KOPT-K1 (cell line): ENCODE measurements around the gene ARMC12.
"Not testable (repeated sequence)": the region's sequence is repeated elsewhere in the genome, so short reads cannot be mapped to it uniquely, and the experiment has no call there.

Experiments
- H3K27ac ChIP-seq: fragments of 200-600 bp; sonication (generic); 2 replicates; pipeline ENCODE4 v1.5.1; 2016; ENCODE audit warnings: antibody characterized with exemption, mild to moderate bottlenecking, low read depth, low read length; ENCODE audit not compliant: poor library complexity, severe bottlenecking
- H3K36me3 ChIP-seq: fragments of 200-600 bp; sonication (generic); 2 replicates; pipeline ENCODE4 v1.5.1; 2017; ENCODE audit warnings: antibody characterized with exemption, mild to moderate bottlenecking, low read length, moderate library complexity; ENCODE audit not compliant: insufficient read depth
- H3K9me3 ChIP-seq: fragments of 200-600 bp; sonication (generic); 2 replicates; pipeline ENCODE4 v1.5.1; 2017; ENCODE audit warnings: antibody characterized with exemption, low read length, mild to moderate bottlenecking; ENCODE audit not compliant: insufficient read depth, poor library complexity, severe bottlenecking

Gene ARMC12

GRCh38 chr6:35725081-35725708, 11.6 kb upstream of the ARMC12 start:
- Histone ChIP-seq H3K9me3 (no peaks in the 10 kb centered on the region), H3K36me3 (no peaks in the 10 kb centered on the region), H3K27ac (peak overlapping the region; percentile 99)

- Histone ChIP-seq H3K36me3 (no peaks in the 10 kb centered on the region), H3K9me3 (no peaks in the 10 kb centered on the region), H3K27ac (peak overlapping the region; percentile 99)
These were observed 11.0 kb upstream of the ARMC12 start for GRCh38 chr6:35725721-35726438.

- Histone ChIP-seq H3K27ac (peak overlapping the region; percentile 99), H3K9me3 (no peaks in the 10 kb centered on the region), H3K36me3 (no peaks in the 10 kb centered on the region)
These were observed 9.4 kb upstream of the ARMC12 start for GRCh38 chr6:35727231-35727934.

GRCh38 chr6:35727935-35728682, 8.7 kb upstream of the ARMC12 start:
- peak overlapping the region; percentile 99 for H3K27ac ChIP-seq
- H3K9me3 ChIP-seq: no peaks in the 10 kb centered on the region
- H3K36me3 ChIP-seq: no peaks in the 10 kb centered on the region

GRCh38 chr6:35728683-35729678, 7.9 kb upstream of the ARMC12 start:
- Histone ChIP-seq H3K9me3 (no peaks in the 10 kb centered on the region), H3K27ac (peak overlapping the region; percentile 99), H3K36me3 (no peaks in the 10 kb centered on the region)

- Histone ChIP-seq H3K9me3 (no peaks in the 10 kb centered on the region), H3K27ac (peak overlapping the region; percentile 99), H3K36me3 (no peaks in the 10 kb centered on the region)
These were observed 7.1 kb upstream of the ARMC12 start for GRCh38 chr6:35729722-35730121.

GRCh38 chr6:35730745-35731413, 6.0 kb upstream of the ARMC12 start:
- Histone ChIP-seq H3K9me3 (no peaks in the 10 kb centered on the region), H3K27ac (peak overlapping the region; percentile 99), H3K36me3 (no peaks in the 10 kb centered on the region)

- Histone ChIP-seq H3K9me3 (no peaks in the 10 kb centered on the region), H3K27ac (peak overlapping the region; percentile 99), H3K36me3 (no peaks in the 10 kb centered on the region)
These were observed 5.5 kb upstream of the ARMC12 start for GRCh38 chr6:35731414-35731735.

GRCh38 chr6:35731736-35732532, 4.9 kb upstream of the ARMC12 start:
- no peaks in the 10 kb centered on the region for H3K9me3 ChIP-seq
- H3K36me3 ChIP-seq: no peaks in the 10 kb centered on the region
- H3K27ac ChIP-seq: peak overlapping the region; percentile 99

GRCh38 chr6:35733633-35734032, 3.2 kb upstream of the ARMC12 start:
- Histone ChIP-seq H3K9me3 (no peaks in the 10 kb centered on the region), H3K36me3 (no peaks in the 10 kb centered on the region), H3K27ac (peak overlapping the region; percentile 17)

- H3K36me3 ChIP-seq, H3K9me3 ChIP-seq, H3K27ac ChIP-seq: not testable (repeated sequence)
These were observed 2.5 kb upstream of the ARMC12 start for GRCh38 chr6:35734319-35734718.

GRCh38 chr6:35735452-35735851, 1.4 kb upstream of the ARMC12 start:
- Histone ChIP-seq H3K36me3 (no peaks in the 10 kb centered on the region), H3K9me3 (no peaks in the 10 kb centered on the region), H3K27ac (peak overlapping the region; percentile 40)

GRCh38 chr6:35736253-35736894, 458 bp upstream of the ARMC12 start:
- Histone ChIP-seq H3K27ac (peak overlapping the region; percentile 40), H3K9me3 (no peaks in the 10 kb centered on the region), H3K36me3 (no peaks in the 10 kb centered on the region)
